Skeletal muscle tissue (tissue), 4 donors: ENCODE measurements around the gene SPATA31C2. TPM values are rescaled to one million over a fixed set of nuclear protein-coding genes. Genes with fewer than 3 reads are reported as not detected.
"Not testable (repeated sequence)": the region's sequence is repeated elsewhere in the genome, so short reads cannot be mapped to it uniquely, and the experiment has no call there.

ENCODE experiments used
- H3K27ac ChIP-seq: one replicate; pipeline ENCODE4 v1.7.0; 2013; ENCODE audit warnings: mild to moderate bottlenecking, low read depth, low read length, inconsistent platforms
- H3K27me3 ChIP-seq, 3 donors: one replicate each; pipeline ENCODE4 v1.7.0; 2013; ENCODE audit warnings: low read length in 3 of 3; ENCODE audit not compliant: control insufficient read depth in 3 of 3, insufficient read depth in 3 of 3
- H3K36me3 ChIP-seq, 3 donors: one replicate each; pipeline ENCODE4 v1.7.0; 2013; ENCODE audit warnings: low read length in 3 of 3; ENCODE audit not compliant: control insufficient read depth in 3 of 3, insufficient read depth in 3 of 3
- H3K4me1 ChIP-seq, 3 donors: one replicate each; pipeline ENCODE4 v1.7.0; 2013; ENCODE audit warnings: low read length in 3 of 3, mild to moderate bottlenecking in 3 of 3; ENCODE audit not compliant: control insufficient read depth in 3 of 3, insufficient read depth in 3 of 3
- H3K4me3 ChIP-seq, 3 donors: one replicate each; pipeline ENCODE4 v1.7.0; 2013; ENCODE audit warnings: low read length in 3 of 3
- H3K9ac ChIP-seq, 3 donors: one replicate each; pipeline ENCODE4 v1.7.0; 2013; ENCODE audit warnings: low read length in 3 of 3, mild to moderate bottlenecking in 3 of 3, moderate library complexity in 2 of 3, low read depth in 1 of 3
- H3K9me3 ChIP-seq, 3 donors: one replicate each; pipeline ENCODE4 v1.7.0; 2013; ENCODE audit warnings: low read length in 3 of 3; ENCODE audit not compliant: control insufficient read depth in 3 of 3
- total RNA-seq: library from RNA; depleted of rRNA; stranded (reverse); fragments of >200 nt; gene quantifications from one replicate; pipeline ENCODE4 v1.2.3, GENCODE V29; 2014
- donor health status: Osteomylitis.

The SPATA31C2 gene
- total RNA-seq, 1 donor from 2014 or later = not detected

DNA sequence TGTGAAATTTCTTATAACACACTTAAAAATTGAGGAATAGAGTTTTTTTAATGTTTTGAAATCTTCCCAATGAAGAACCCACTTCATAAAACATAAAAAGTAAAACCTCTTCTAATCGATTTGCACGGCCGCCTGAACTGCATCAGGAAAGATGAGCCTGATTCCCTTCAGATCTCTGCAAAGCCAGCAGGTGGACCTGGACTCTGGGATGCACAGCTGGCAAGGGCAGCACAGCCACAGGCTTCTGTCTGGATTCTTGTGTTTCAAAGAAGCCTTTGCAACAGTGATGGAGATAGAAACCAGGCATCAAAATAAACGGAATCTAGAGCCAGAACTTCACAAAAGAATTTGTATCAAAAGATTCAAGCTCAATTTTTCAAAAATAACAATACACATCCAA lies 36.0 kb upstream of the SPATA31C2 start:
- no peaks in the 10 kb centered on the region for H3K4me1 ChIP-seq
- H3K27ac ChIP-seq = no peak overlapping the region
- H3K4me3 ChIP-seq = no peak overlapping the region
- H3K27me3 ChIP-seq = peaks cover 0 to 6% (median 2%) of the 10 kb centered on the region in 3 donors
- H3K36me3 ChIP-seq = no peaks in the 10 kb centered on the region
- H3K9ac ChIP-seq = no peak overlapping the region
- peaks cover 0 to 2% (median 0%) of the 10 kb centered on the region in 3 donors for H3K9me3 ChIP-seq

DNA sequence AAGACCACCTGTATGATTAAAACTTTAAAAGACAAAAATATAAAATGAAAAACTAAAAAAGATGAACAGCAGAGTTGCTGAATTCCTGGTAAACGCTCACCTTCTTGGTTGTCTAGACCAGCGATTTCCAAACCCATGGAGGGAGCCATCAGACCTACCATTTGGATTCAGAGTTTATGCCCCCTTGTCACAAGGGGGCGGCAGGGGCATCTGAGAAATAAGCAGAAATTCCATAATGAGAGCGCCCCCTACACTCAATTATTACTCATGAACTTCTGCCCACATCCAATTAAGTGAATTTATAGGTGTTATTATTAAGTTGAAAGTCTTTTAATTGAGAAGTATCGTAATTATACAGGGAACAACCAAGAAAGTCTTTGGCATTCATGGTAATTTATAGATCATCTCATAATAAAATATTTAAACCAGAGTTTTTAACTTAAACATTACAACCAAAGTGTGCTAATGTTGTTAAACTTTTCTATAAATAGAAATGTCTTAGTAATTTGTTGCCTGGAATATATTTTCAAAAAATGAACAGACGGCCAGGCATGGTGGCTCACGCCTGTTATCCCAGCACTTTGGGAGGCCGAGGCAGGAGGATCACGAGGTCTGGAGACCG lies 35.2 kb upstream of the SPATA31C2 start:
- Histone ChIP-seq H3K27me3 (peaks cover 0 to 2% (median 0%) of the 10 kb centered on the region in 3 donors), H3K9me3 (no peaks in the 10 kb centered on the region), H3K4me1 (no peaks in the 10 kb centered on the region), H3K9ac (no peak overlapping the region), H3K4me3 (no peak overlapping the region), H3K27ac (no peak overlapping the region), H3K36me3 (no peaks in the 10 kb centered on the region)

DNA sequence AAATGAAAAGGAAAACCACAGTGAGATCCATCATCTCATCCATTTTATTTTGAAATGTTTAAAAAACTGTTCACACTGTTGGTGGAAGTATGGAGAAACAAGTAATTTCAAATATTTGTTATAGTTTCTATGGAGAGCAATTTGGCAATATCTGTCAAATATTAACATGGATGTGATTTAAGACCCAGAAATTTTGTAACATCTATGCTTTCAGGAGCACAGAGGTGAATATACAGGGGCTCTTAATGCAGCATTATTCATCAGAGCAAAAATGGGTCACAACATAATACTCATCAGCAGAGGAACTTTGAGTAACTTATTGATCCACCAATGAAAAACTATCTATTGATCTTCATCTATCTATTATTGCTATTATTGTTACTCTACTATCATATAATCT lies 31.4 kb upstream of the SPATA31C2 start:
- H3K27me3 ChIP-seq = peaks cover 0 to 2% (median 0%) of the 10 kb centered on the region in 3 donors
- H3K9me3 ChIP-seq = no peaks in the 10 kb centered on the region
- H3K36me3 ChIP-seq = no peaks in the 10 kb centered on the region
- H3K27ac ChIP-seq = no peak overlapping the region
- no peaks in the 10 kb centered on the region for H3K4me1 ChIP-seq
- no peak overlapping the region for H3K4me3 ChIP-seq
- no peak overlapping the region for H3K9ac ChIP-seq

DNA sequence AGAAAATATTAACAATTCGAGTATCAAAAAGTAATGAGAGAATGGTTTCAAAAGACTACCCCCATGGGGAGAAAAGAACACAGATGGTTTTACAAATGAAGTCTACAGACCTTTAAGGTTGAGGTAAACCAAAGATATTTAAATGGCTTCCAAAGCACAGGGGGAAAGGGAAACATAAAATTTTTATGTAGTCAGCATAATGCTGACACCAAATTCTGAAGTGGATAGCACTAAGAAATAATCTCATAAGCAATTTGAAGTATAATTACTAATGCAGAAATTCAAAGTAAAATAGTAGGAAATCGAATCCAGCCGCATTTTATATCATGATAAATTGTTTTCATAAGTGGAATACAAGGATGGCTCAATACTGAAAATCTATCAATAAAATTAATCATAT lies 30.3 kb upstream of the SPATA31C2 start:
- Histone ChIP-seq H3K9ac (no peak overlapping the region), H3K4me1 (no peaks in the 10 kb centered on the region), H3K36me3 (no peaks in the 10 kb centered on the region), H3K9me3 (no peaks in the 10 kb centered on the region), H3K4me3 (no peak overlapping the region), H3K27ac (no peak overlapping the region), H3K27me3 (no peaks in the 10 kb centered on the region)

DNA sequence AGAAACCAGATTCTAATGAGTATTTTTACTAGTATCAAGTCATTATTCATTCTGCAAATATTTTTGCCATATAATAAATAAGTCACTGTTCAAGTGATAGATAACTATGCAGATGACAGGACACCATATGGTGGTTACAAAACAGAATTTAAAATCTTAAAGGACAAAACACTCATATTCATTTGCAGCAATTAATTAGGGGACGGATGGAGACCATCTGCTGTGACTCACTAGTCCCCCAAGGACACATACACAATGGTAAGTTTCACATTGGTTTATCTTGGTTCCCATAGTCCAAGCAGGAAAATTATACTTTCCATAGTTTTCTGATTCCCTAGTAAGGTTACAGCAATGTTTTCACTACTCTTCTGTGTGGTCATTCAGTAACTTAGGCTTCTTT lies 28.4 kb upstream of the SPATA31C2 start:
- no peak overlapping the region for H3K9ac ChIP-seq
- no peak overlapping the region for H3K27ac ChIP-seq
- no peaks in the 10 kb centered on the region for H3K27me3 ChIP-seq
- H3K4me3 ChIP-seq = no peak overlapping the region
- no peaks in the 10 kb centered on the region for H3K9me3 ChIP-seq
- no peaks in the 10 kb centered on the region for H3K36me3 ChIP-seq
- H3K4me1 ChIP-seq = no peaks in the 10 kb centered on the region

DNA sequence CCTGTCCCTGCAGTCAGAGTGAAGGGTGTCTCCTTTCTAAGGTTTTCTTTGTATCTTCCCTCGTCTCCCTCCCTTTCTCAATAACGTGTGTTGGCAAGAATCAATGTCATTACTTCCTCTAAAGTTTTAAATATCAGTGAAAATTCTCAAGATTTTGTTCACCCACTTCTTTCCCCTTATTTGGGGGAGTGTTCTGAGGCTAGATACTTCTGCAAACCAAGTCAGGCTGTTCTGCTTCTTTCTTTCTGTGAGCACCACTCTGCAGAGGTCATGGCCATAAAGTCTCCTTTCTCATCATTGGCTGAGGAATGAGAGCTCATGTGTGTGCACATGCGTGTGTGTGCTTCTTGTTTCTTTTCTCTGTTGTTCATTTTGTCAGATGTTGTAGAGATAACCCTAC lies 26.6 kb upstream of the SPATA31C2 start:
- Histone ChIP-seq H3K27ac (no peak overlapping the region), H3K9ac (no peak overlapping the region), H3K9me3 (no peaks in the 10 kb centered on the region), H3K4me3 (no peak overlapping the region), H3K27me3 (no peaks in the 10 kb centered on the region), H3K36me3 (no peaks in the 10 kb centered on the region), H3K4me1 (no peaks in the 10 kb centered on the region)

DNA sequence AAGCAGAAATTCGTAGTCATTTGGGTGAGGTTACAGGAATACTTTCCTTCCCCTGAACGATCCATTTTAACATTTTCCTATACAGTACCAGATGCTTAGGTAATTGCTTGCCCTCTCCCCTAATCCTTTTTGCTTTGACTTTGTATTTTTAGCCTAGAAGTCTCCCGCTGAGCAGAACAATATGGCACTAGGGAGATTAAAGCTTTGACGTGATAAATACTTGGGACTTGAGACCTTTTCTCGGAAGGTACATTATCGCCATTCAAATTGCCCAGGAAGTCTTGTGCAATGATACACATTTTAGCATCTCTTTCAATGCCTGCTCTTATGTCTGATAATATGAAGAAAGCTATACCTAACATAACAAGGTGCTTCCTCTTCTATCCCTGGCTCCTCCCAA lies 22.9 kb upstream of the SPATA31C2 start:
- no peaks in the 10 kb centered on the region for H3K9me3 ChIP-seq

DNA sequence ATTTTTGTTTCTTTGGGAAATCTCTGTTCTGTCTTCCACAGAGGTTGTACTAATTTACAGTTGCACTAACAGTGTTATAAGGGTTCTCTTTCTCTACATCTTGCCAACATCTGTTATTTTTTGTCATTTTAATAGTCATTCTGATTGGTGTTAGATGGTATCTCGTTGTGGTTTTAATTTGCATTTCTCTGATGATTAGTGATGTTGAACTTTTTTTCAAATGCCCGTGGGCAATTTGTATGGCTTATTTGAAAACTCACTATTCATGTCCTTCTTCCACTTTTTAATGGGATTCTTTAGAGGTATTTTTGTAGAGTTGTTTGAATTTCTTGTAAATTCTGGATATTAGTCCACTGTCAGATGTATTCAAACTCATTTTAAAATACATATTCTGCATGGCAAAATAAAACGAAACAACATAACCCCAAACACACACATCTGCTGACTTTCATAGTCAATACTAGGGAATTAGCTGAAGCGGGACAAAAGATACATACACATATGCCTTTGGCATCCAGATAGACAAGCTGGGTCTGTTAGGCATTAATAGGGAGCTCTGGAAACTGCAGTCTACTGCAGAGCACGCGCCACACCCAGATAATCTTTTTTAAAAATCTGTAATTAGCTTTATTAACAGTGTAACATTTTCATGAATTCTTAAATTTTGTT lies 5.8 kb upstream of the SPATA31C2 start:
- no peaks in the 10 kb centered on the region for H3K4me1 ChIP-seq
- H3K9me3 ChIP-seq = no peaks in the 10 kb centered on the region
- H3K4me3 ChIP-seq = no peak overlapping the region
- no peaks in the 10 kb centered on the region for H3K27me3 ChIP-seq
- no peak overlapping the region for H3K9ac ChIP-seq
- H3K36me3 ChIP-seq = no peaks in the 10 kb centered on the region
- no peak overlapping the region for H3K27ac ChIP-seq

More for the DNA sequence above, 22.9 kb upstream of the SPATA31C2 start:
- Histone ChIP-seq H3K36me3 (no peaks in the 10 kb centered on the region), H3K9ac (no peak overlapping the region), H3K27ac (no peak overlapping the region), H3K27me3 (no peaks in the 10 kb centered on the region), H3K4me1 (no peaks in the 10 kb centered on the region), H3K4me3 (no peak overlapping the region)

DNA sequence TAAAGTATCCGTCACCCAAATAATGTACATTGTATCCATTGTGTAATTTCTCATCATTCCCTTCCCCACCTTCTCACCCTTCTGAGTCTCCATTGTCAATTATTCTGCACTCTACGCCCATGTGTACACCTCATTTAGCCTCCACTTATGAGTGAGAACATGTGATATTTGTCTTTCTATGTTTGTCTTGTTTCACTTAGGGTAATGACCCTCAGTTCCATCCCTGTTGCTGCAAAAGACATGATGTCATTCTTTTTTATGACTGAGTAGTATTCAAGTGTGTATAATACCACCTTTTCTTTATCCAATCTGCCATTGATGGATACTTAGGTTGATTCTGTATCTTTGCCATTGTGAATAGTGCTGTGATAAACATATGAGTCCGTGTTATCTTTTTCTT lies 4.9 kb upstream of the SPATA31C2 start:
- Histone ChIP-seq H3K36me3 (no peaks in the 10 kb centered on the region), H3K9ac (no peak overlapping the region), H3K27me3 (no peaks in the 10 kb centered on the region), H3K4me3 (no peak overlapping the region), H3K9me3 (no peaks in the 10 kb centered on the region), H3K27ac (no peak overlapping the region), H3K4me1 (no peaks in the 10 kb centered on the region)

DNA sequence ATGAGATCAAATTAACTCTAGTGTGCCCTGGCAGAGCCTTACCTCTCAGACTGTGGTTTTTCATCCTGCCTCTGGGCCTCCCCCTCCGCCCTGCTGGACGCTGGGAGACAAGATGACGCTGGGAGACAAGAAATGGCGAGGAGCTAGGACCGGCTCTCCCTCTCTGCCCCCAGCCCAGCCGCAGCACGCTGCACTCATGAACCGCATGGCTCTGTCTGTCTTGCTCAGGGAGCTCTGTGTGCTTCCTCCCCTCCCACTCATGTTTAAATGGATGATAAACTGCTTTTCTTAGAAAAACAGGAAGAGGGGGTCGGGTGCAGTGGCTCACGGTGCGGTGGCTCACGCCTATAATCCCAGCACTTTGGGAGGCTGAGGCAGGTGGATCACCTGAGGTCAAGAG lies 4.7 kb downstream of the SPATA31C2 start:
- H3K4me1 ChIP-seq = not testable (repeated sequence)

More for the DNA sequence above, 4.7 kb downstream of the SPATA31C2 start:
- not testable (repeated sequence) for H3K27me3 ChIP-seq, H3K9ac ChIP-seq, H3K36me3 ChIP-seq, H3K27ac ChIP-seq, H3K4me3 ChIP-seq, H3K9me3 ChIP-seq
